Head of caudate nucleus (tissue), 42 donors: ENCODE results near the gene ABHD13.
"Not testable (repeated sequence)": the region's sequence is repeated elsewhere in the genome, so short reads cannot be mapped to it uniquely, and the experiment has no call there.

ENCODE experiments used
- DNase-seq, 42 donors: peaks; one replicate each; pipeline versions ENCODE4 v3.0.0 to v3.0.0-alpha.2; 2020 to 2021; ENCODE audit warnings: mixed read lengths in 7 of 42
- intact Hi-C: fragments of 100-400 bp; cut with DNase I; formaldehyde crosslinking; loops from one replicate; pipeline ENCODE4 v1.15.0; 2022

ABHD13 gene

GRCh38 chr13:108217307-108218043 is 717 bp upstream of the ABHD13 start:
- DNase-seq: peak in 2 of 42 donors; percentile 17 to 36
- intact Hi-C loops: not testable (repeated sequence)

GRCh38 chr13:108220041-108220440 is 1.8 kb downstream of the ABHD13 start:
- intact Hi-C loops: no loop called here
- peak in 2 of 42 donors; percentile 11 to 13 for DNase-seq

- no peak for DNase-seq
- intact Hi-C loops: no loop called here
These were observed 5.7 kb downstream of the ABHD13 start for GRCh38 chr13:108223687-108224503.

GRCh38 chr13:108225440-108225839 is 7.2 kb downstream of the ABHD13 start:
- intact Hi-C loops: no loop called here
- DNase-seq: no peak

- intact Hi-C loops: no loop called here
- DNase-seq: no peak
These were observed 8.0 kb downstream of the ABHD13 start for GRCh38 chr13:108226184-108226583.

- DNase-seq: peak in 16 of 42 donors; percentile 6 to 82 (median 35)
- intact Hi-C loops: no loop called here
These were observed 9.6 kb downstream of the ABHD13 start for GRCh38 chr13:108227651-108228272.

GRCh38 chr13:108230377-108230776 is 12.2 kb downstream of the ABHD13 start:
- no peak for DNase-seq
- intact Hi-C loops: no loop called here

GRCh38 chr13:108249150-108249549 is 31.0 kb downstream of the ABHD13 start:
- DNase-seq: no peak
- intact Hi-C loops: no loop called here

GRCh38 chr13:108257248-108257647 is 39.1 kb downstream of the ABHD13 start:
- DNase-seq: no peak
- intact Hi-C loops: no loop called here

GRCh38 chr13:108263621-108264355 is 45.6 kb downstream of the ABHD13 start:
- intact Hi-C loops: no loop called here
- DNase-seq: no peak

GRCh38 chr13:108266321-108266990 is 48.3 kb downstream of the ABHD13 start:
- DNase-seq: no peak
- intact Hi-C loops: no loop called here

GRCh38 chr13:108267347-108267746 is 49.2 kb downstream of the ABHD13 start:
- intact Hi-C loops: no loop called here
- DNase-seq: no peak

GRCh38 chr13:108267855-108268254 is 49.7 kb downstream of the ABHD13 start:
- DNase-seq, intact Hi-C loops: not testable (repeated sequence)

- DNase-seq: no peak
These were observed 50.4 kb downstream of the ABHD13 start for GRCh38 chr13:108268466-108269112.

GRCh38 chr13:108269601-108270328 is 51.6 kb downstream of the ABHD13 start, which contains the start of gene TNFSF13B:
Gene TNFSF13B, plus strand, starts transcription at chr13:108269718. Its CDS starts 178 bp downstream, at chr13:108269896.
- peak in 39 of 42 donors; percentile 4 to 62 (median 31) for DNase-seq
- intact Hi-C loops: no loop called here

More at GRCh38 chr13:108268466-108269112, 50.4 kb downstream of the ABHD13 start:
- intact Hi-C loops: no loop called here

GRCh38 chr13:108270442-108270841 is 52.2 kb downstream of the ABHD13 start:
- DNase-seq: no peak
- intact Hi-C loops: no loop called here

GRCh38 chr13:108272333-108272732 is 54.1 kb downstream of the ABHD13 start:
- intact Hi-C loops: no loop called here
- DNase-seq: no peak
